Measurements from ENCODE around the gene GPR35. TPM values are rescaled to one million over a fixed set of nuclear protein-coding genes. Genes with fewer than 3 reads are reported as not detected.
"Not testable (repeated sequence)": the region's sequence is repeated elsewhere in the genome, so short reads cannot be mapped to it uniquely, and the experiment has no call there.

GPR35 gene
- total and polyA plus RNA-seq, 2 of the 13 experiments (the other 11 are each of a cell fraction or from before 2014, with no cell fraction given) = 27.1 to 44.2 TPM

DNA sequence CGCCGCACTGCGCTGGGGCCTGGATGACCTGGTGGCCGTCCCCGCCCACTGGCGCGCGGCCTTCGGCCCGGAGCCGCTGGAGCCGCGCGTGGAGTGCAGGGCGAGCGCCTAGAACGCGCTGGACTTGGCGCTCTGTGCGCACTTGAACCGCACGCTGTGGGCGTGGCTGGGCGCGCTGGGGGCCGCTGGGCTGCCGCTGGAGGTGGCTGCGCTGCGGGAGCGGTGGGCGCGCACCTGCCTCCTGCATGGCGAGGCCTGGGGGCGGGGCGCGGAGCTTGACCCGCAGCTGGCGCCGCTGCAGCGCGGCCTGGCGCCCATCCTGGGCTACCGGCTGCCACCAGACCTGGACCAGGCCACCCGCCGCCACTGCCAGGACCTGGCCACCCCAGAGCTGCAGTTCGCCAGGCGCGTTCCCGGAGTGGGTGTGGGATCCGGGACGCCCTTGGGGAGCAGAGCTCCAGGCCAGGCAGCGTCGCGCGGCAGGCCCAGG is 47.5 kb downstream of the GPR35 start:
- peak; percentile 43; the same call in 1 of the 2 replicates for TF ChIP-seq NR0B2 (CRISPR knock-in tag; IDR thresholded peaks at IDR 0.05)
- no peak for TF ChIP-seq ZNF614 (CRISPR knock-in tag; IDR thresholded peaks at IDR 0.05; ENCODE audit: borderline replicate concordance)
- H3K4me2 ChIP-seq (ENCODE audit: low read depth, low read length) = no peak overlapping the region
- no peaks in the 10 kb centered on the region for H3K79me2 ChIP-seq (ENCODE audit: insufficient read depth, low read length)
- no peaks in the 10 kb centered on the region for H3K36me3 ChIP-seq (replicated peaks in 1 of 2; ENCODE audit: control insufficient read depth in 1 of 2, insufficient read depth in 2 of 2, low read length in 2 of 2)
- ATAC-seq (no peak), DNase-seq (ENCODE audit: low spot score) (no peak), FAIRE-seq (no peak)
- in situ Hi-C loops (cut with HindIII; ENCODE audit: extremely low pct_ligation_motif_present, low pct_unique_long_range_greater_than_20kb) = no loop called here
- H3K27ac ChIP-seq (ENCODE audit: extremely low read length, insufficient read depth, low read length) = no peak overlapping the region
- CTCF ChIA-PET (ENCODE audit: low intra/inter-chr PET ratio, low total read pairs) = no interaction called here
- POLR2A ChIA-PET = no interaction called here
- peaks cover 6 to 47% of the 10 kb centered on the region in 2 experiments for H3K27me3 ChIP-seq (ENCODE audit: control insufficient read depth in 1 of 2, insufficient read depth in 2 of 2, low read length in 2 of 2)
- no peaks in the 10 kb centered on the region for H4K20me1 ChIP-seq (ENCODE audit: insufficient read depth, low read length)
- WGBS (ENCODE audit: low lambda C conversion rate) = 53% methylated on average over 6 of the region's 55 CpGs
- intact Hi-C loops (cut with micrococcal nuclease; ENCODE audit: unreplicated experiment) = no loop called here
- no peak overlapping the region for H2AFZ ChIP-seq (ENCODE audit: low read length)
- H3K9ac ChIP-seq (ENCODE audit: insufficient read depth, low read depth, low read length) = no peak overlapping the region
- no peaks in the 10 kb centered on the region for H3K9me3 ChIP-seq (ENCODE audit: low read length)
- BruUV-seq (replicated peaks) = no TSS peak
- H3K4me1 ChIP-seq (ENCODE audit: insufficient read depth, low read length) = no peaks in the 10 kb centered on the region
- no peak overlapping the region for H3K4me3 ChIP-seq (replicated peaks in 1 of 3; ENCODE audit: insufficient read depth in 1 of 3, low read depth in 2 of 3, low read length in 3 of 3)

GRCh38 chr2:240674461-240675184 is 49.3 kb downstream of the GPR35 start:
- WGBS (ENCODE audit: low lambda C conversion rate) = 3% methylated on average over 8 of the region's 16 CpGs
- H3K4me3 ChIP-seq (replicated peaks in 1 of 3; ENCODE audit: insufficient read depth in 1 of 3, low read depth in 2 of 3, low read length in 3 of 3); H4K20me1 ChIP-seq (ENCODE audit: insufficient read depth, low read length); CTCF ChIA-PET (ENCODE audit: low intra/inter-chr PET ratio, low total read pairs); ATAC-seq; H3K4me2 ChIP-seq (ENCODE audit: low read depth, low read length); H3K79me2 ChIP-seq (ENCODE audit: insufficient read depth, low read length); H3K27ac ChIP-seq (ENCODE audit: extremely low read length, insufficient read depth, low read length); H3K36me3 ChIP-seq (replicated peaks in 1 of 2; ENCODE audit: control insufficient read depth in 1 of 2, insufficient read depth in 2 of 2, low read length in 2 of 2); DNase-seq (ENCODE audit: low spot score); BruUV-seq (replicated peaks); H3K9me3 ChIP-seq (ENCODE audit: low read length); H3K4me1 ChIP-seq (ENCODE audit: insufficient read depth, low read length); H2AFZ ChIP-seq (ENCODE audit: low read length); H3K9ac ChIP-seq (ENCODE audit: insufficient read depth, low read depth, low read length); POLR2A ChIA-PET; intact Hi-C loops (cut with micrococcal nuclease; ENCODE audit: unreplicated experiment); in situ Hi-C loops (cut with HindIII; ENCODE audit: extremely low pct_ligation_motif_present, low pct_unique_long_range_greater_than_20kb); FAIRE-seq: not testable (repeated sequence)
- H3K27me3 ChIP-seq (ENCODE audit: control insufficient read depth in 1 of 2, insufficient read depth in 2 of 2, low read length in 2 of 2) = peaks cover 6 to 44% of the 10 kb centered on the region in 2 experiments

DNA sequence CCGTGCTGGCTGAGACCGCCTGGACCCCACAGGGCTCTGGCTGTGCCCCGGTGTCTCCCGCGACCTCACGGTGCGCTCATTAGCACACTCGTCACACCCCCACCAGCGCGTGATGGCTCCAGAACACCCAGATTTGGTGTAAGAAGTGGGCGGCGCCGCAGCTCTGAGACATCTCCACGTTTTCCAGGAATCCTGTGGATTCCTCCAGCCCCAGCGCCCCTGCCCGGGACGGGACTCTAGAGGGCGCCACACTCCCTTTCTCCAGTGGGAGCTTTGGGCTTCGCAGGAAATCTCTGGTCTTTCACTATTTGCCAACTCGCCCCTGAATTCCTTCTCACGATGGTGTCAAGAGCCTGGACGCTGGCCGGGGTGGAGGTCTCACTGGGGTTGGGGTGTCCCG is 50.1 kb downstream of the GPR35 start:
- H4K20me1 ChIP-seq (ENCODE audit: insufficient read depth, low read length); CTCF ChIA-PET (ENCODE audit: low intra/inter-chr PET ratio, low total read pairs); H3K36me3 ChIP-seq (replicated peaks in 1 of 2; ENCODE audit: control insufficient read depth in 1 of 2, insufficient read depth in 2 of 2, low read length in 2 of 2); H2AFZ ChIP-seq (ENCODE audit: low read length); H3K4me1 ChIP-seq (ENCODE audit: insufficient read depth, low read length); DNase-seq (ENCODE audit: low spot score); H3K4me3 ChIP-seq (replicated peaks in 1 of 3; ENCODE audit: insufficient read depth in 1 of 3, low read depth in 2 of 3, low read length in 3 of 3); POLR2A ChIA-PET; H3K27ac ChIP-seq (ENCODE audit: extremely low read length, insufficient read depth, low read length); H3K9me3 ChIP-seq (ENCODE audit: low read length); H3K79me2 ChIP-seq (ENCODE audit: insufficient read depth, low read length); in situ Hi-C loops (cut with HindIII; ENCODE audit: extremely low pct_ligation_motif_present, low pct_unique_long_range_greater_than_20kb); H3K4me2 ChIP-seq (ENCODE audit: low read depth, low read length); BruUV-seq (replicated peaks); H3K9ac ChIP-seq (ENCODE audit: insufficient read depth, low read depth, low read length); intact Hi-C loops (cut with micrococcal nuclease; ENCODE audit: unreplicated experiment): not testable (repeated sequence)
- no CpG with 5 or more reads among the region's 24 CpGs for WGBS (ENCODE audit: low lambda C conversion rate)
- H3K27me3 ChIP-seq (ENCODE audit: control insufficient read depth in 1 of 2, insufficient read depth in 2 of 2, low read length in 2 of 2) = peaks cover 6 to 38% of the 10 kb centered on the region in 2 experiments
- ATAC-seq (peak; percentile 49), FAIRE-seq (peak; percentile 43)

GRCh38 chr2:240678043-240678442 is 52.8 kb downstream of the GPR35 start:
- H3K36me3 ChIP-seq (replicated peaks in 1 of 2; ENCODE audit: control insufficient read depth in 1 of 2, insufficient read depth in 2 of 2, low read length in 2 of 2); H2AFZ ChIP-seq (ENCODE audit: low read length); H3K79me2 ChIP-seq (ENCODE audit: insufficient read depth, low read length); H3K4me2 ChIP-seq (ENCODE audit: low read depth, low read length); POLR2A ChIA-PET; H3K4me3 ChIP-seq (replicated peaks in 1 of 3; ENCODE audit: insufficient read depth in 1 of 3, low read depth in 2 of 3, low read length in 3 of 3); in situ Hi-C loops (cut with HindIII; ENCODE audit: extremely low pct_ligation_motif_present, low pct_unique_long_range_greater_than_20kb); H3K9me3 ChIP-seq (ENCODE audit: low read length); FAIRE-seq; H4K20me1 ChIP-seq (ENCODE audit: insufficient read depth, low read length); DNase-seq (ENCODE audit: low spot score); intact Hi-C loops (cut with micrococcal nuclease; ENCODE audit: unreplicated experiment); H3K9ac ChIP-seq (ENCODE audit: insufficient read depth, low read depth, low read length); H3K27ac ChIP-seq (ENCODE audit: extremely low read length, insufficient read depth, low read length); CTCF ChIA-PET (ENCODE audit: low intra/inter-chr PET ratio, low total read pairs); BruUV-seq (replicated peaks); H3K4me1 ChIP-seq (ENCODE audit: insufficient read depth, low read length); ATAC-seq: not testable (repeated sequence)
- 39% methylated on average over 5 of the region's 14 CpGs for WGBS (ENCODE audit: low lambda C conversion rate)
- peaks cover 2 to 14% of the 10 kb centered on the region in 2 experiments; a peak in 3 of 5 replicates for H3K27me3 ChIP-seq (ENCODE audit: control insufficient read depth in 1 of 2, insufficient read depth in 2 of 2, low read length in 2 of 2)
